CD4-positive, alpha-beta T cell treated with Interleukin-10 for 1 hour (primary cell): ENCODE data around the gene PGAP6.
A peak's percentile ranks its signal among the peaks of the same experiment; 100 is the strongest.
"Not testable (repeated sequence)": the region's sequence is repeated elsewhere in the genome, so short reads cannot be mapped to it uniquely, and the experiment has no call there.

Experiments used
- DNase-seq: peaks from one replicate; pipeline ENCODE4 v3.0.0-alpha.2; 2020

PGAP6 gene

DNA sequence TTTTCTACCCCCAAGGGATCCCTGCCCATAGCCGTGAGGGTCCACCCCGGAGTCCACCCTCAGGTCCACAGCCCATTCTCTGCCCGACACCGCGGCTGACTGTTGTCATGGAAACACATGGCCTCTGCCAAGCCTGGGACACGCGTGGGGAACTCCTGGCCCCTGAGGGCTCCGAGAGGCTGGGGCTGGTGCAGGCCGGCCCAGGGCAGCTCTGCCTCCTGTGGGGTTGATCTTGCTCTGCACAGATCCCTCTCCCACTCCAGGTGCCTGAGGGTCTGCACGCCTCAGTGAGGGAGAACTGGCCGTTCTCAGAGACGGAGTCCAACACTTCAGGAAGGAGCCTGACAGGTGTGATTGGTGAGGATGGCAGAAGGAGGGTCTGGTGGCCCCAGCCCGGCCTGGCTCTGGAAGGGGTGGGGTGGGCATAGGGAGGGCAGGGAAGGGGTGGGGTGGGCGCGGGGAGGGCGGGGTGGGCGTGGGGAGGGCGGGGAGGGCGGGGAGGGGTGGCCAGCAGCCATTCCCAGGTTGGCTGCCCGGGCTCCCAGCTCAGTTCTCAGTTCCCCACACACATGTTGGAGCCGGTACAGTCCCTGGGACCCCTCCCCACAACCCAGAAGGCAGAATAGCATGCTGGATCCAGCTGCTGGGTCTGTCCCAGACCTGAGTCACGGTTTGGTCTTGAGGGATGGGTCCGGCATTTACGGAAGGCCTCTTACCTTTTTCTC is 17.9 kb downstream of the PGAP6 start:
- DNase-seq, result no peak

DNA sequence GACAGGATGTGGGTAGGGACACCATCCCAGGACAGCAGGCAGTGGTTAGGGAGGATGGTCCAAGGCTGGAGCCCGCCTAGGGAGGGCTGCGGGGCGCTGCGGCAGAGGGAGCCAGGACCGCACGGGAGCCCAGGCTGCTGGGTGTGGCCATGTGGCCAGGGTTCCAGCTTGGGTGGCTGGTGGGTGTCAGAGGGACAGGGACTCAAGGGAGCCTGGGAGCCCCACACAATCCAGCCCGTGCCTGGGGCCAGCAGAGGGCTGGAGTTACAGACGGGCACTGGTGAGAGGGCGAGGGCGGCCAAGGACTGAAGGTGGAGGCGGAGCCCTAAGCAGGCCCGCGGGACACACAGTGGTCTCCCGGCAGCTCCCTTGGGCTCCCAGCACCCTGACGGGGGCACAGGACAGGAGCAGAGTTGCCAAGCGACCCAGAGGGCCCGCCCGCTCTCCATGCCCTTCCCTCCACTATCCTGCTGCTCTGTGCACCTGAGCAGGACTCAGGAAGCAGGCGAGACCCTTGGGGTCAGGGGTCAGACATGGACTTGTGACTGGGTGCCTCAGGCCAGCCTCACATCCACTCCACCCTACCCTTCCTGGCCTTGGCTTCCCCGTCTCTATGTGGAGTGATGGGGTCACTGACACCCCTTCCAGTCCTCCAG is 18.5 kb downstream of the PGAP6 start:
- no peak for DNase-seq

DNA sequence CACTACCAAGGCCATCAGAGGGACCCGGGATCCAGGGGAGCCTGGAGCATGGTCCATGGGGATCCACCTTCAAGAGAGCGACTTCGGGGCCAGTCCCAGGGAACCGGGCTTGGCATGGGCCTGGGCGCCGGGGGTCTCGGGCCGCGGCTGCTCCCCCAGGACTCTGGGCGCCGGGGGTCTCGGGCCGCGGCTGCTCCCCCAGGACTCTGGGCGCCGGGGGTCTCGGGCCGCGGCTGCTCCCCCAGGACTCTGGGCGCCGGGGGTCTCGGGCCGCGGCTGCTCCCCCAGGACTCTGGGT is 19.1 kb downstream of the PGAP6 start:
- DNase-seq, result not testable (repeated sequence)

DNA sequence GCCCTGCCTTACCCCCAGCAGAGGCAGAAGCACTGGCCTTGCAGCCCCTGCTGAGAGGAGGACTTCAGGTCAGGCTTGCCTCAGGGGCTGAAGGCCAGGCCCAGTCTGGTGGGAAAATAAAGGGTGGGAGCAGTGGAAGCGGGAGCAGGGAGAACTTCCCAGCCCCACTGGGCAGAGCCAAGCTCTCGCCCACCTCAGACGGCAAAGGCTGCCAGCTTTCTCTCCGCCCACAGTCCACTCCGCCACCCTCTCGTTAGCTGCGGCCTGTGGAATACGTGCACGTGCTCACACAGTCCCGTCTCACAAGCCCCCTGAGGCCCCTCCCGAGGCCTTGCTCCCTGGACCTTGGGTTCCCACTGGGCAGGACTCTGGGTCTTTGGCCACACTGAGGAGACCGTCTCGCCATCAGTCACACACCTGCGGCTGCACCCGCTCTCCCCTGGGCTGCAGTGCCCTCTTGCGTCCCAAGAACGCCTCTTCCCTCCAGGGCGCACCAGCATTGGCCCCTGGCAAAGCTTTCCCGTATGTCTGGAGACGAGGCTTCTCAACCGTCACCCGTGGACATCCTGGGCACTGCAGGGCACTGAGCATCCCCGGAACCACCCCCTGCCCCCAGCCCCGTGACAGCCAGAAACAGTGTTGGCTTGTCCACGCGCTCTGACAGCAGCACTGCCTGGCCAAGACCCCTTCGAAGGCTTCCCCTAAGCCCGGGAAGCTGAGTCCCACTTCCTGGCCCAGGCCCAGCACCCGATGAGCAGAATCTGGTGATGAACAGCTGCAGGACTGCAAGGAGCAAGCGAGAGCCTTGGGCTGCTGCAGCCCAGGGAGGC is 19.7 kb downstream of the PGAP6 start:
- DNase-seq, result peak; percentile 80

DNA sequence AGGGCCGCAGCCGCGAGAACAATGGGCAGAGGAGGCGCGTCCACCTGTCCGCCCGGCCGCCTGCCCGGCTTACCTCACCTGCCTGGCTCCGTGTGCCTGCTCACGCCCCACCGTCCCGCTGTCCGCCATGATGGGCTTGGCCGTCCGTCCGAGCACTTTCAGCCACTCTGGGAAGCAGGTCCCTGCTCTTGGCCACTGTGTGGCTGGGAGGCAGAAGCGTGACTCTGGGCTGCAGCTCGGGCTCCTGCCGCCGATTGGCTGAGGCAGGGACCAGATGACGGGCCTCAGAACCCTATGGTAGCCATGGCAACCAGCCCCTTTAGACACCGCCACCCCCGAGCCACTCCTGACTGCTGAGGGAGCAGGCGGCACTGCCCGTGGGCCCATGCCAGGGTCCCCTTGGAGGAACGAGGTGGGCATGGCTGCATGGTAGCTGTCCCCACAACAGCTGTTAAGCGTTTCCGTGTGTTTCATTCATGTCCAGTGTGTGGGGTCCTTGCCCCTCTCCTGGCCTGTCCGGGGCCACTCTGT is 20.4 kb downstream of the PGAP6 start:
- no peak for DNase-seq

DNA sequence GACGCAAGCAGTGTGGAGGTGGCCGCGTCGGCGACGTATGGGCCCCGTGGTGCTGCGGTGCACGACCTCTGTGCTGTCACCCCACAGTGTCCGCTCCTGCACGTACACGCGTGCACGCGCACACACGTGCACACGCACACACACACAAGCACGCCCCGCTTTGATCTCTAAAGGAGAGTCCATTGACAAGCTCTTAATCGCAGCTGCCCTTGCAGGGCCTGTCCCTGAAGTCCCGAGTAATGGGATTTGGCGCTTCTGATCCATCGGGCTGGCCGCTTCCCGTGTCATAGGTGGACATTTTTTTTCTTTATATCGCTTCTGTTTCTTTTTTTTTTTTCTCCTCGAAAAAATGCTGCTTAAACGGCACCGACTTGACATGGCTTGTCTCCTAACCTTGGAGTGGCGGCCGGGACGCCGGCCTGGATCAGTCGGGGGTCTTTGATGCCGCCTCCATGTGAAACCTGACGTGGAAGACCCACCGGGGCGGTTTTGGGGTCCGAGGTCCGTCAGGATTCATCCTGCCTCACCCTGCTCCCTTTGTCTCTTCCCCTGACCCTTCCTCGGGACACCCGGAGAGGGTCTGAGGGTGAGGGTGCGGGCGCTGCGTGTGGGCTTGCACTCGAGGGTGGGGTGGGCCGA is 21.0 kb downstream of the PGAP6 start:
- DNase-seq, result no peak

DNA sequence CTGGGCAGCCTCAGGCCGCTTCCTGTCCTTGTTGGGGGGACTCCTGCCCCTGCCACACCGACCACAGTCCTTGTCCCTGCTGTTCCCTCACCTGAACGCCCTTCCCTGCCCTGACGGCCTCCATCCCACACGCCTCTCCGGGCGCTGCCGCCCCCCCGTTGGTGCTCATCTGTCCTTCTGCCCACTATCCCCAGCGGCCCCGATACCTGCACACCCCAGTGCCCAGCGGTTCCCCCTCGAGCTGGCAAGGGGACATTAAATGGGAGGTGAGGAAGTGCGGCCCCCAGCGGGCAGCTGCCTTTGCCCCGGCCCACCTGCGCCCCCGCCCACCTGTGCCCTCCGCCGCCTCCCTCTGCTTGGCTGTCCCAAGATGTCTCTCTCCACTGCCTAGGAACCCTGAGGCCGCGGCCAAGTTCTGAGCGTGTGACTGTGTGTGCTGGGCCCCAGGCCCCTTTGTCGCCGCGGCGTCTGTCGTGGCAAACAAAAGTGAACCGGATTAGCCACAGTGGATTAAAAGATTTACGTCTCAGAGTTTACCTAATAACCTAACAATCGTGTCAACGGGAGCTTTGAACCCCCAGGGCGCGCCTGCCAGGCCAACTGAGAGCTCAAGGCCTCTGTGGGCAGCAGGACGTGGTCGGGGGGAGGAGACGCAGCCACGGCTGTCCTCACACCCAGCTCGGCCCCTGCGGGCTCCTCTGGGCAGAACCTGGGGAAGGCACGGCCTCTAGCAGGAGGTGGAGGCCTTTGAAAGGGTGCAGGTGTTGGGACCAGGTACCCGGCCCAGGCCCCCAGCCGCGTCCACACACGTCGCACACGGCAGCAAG is 21.7 kb downstream of the PGAP6 start:
- DNase-seq, result no peak

DNA sequence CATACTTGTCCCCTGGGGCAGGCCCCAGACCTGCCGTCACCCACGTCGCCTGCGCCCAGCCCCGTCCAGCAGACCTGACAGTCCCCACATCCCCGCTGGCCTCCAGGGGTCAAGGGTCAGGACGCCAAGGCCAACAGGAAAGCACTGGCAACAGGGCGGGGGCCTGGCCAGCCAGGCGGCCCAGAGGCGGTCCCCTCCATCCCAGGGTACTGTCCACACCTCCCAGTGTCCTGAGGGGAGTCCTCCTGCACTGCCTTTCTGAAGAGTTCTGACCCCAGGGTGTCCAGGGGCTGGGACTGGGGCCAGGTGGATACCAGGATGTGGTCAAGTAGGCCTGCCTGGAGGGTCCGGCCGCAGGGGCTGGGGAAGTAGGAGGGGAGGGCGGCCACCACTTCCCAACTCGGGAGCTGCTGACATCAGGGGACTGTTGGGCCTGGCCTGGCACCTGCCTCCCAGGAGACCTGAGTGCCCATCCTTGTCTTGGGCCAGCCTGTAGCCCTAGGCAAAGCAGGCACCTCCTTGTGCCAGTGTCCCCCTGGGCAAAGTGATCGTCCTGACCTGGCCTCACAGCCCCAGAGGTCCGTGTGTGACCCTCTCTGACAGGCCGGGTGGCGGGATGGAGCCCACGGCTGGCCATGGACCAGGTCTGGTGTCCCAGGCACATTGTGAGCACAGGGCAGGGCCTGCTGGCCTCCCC is 22.6 kb downstream of the PGAP6 start:
- DNase-seq, result no peak

DNA sequence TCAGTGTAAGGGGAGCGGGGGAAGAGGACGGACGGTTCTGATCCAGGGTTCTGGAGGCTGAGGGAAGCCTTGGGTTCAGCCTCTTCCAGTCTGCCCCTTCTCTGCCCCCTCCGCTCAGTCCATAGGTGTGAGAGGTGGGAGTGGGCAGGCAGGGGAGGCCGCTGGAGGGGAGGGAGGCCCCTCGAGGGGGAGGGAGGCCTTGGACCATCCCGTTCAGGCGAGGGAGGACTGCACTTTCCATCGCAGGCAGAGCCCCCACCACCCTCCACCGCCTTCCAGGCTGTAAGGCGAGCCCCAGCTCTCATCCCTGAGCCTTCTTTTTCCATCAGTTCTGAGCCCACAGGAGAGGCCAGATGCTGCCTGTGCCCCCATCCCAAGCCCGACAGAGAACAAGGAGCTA is 25.0 kb downstream of the PGAP6 start:
- no peak for DNase-seq

DNA sequence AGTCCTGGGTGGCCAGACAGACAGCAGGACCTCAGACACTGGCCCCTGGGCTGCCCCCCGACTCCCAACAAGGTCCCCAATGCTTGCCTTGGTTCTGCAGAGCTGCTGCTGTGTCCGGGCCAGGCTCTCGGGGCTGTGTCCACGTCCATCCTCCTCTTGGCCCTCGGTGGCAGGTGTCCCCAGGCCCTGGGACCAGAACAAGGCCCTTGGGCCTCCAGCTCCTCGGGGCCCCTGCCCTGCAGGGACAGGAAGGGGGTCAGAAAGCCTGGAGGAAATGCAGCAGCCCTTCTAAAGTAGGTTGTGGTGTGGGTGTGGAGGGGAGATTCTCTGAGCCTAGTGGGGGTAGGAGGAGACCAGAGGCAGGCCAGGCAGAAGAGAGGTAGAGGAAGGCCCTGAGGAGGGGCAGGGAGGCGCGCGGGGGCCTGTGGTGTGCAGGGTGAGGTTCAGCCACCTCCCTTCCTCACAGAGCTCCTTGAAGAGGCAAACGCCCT is 26.8 kb downstream of the PGAP6 start:
- DNase-seq, result peak; percentile 71

DNA sequence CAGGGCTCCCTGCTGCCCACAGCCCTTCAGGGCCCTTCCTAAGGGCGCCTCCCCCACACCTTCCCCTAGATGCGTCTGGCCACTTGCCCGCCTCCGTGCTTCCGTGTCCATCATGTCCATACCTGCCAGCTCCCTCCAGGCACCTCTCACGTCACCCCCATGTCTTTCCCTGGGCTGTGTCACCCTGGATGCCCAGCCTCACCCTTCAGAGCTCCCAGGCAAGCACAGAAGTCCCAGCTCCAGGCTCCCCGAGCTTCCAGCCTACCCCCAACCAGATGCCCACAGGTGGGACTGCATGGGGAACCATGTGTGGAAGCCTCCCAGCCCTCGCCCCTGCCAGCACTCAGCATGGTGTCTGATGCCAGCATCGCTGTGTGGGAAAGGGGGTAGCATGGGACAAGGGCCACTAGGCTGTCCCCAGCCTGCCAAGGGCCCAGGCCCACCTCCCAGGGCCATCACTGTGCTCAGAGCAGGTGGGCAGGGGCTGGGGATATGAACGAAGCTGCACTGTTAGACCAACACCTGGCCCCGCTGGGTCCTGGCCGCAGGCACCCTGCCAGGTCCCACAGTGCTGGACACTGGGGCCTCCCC is 27.4 kb downstream of the PGAP6 start:
- DNase-seq, result no peak

DNA sequence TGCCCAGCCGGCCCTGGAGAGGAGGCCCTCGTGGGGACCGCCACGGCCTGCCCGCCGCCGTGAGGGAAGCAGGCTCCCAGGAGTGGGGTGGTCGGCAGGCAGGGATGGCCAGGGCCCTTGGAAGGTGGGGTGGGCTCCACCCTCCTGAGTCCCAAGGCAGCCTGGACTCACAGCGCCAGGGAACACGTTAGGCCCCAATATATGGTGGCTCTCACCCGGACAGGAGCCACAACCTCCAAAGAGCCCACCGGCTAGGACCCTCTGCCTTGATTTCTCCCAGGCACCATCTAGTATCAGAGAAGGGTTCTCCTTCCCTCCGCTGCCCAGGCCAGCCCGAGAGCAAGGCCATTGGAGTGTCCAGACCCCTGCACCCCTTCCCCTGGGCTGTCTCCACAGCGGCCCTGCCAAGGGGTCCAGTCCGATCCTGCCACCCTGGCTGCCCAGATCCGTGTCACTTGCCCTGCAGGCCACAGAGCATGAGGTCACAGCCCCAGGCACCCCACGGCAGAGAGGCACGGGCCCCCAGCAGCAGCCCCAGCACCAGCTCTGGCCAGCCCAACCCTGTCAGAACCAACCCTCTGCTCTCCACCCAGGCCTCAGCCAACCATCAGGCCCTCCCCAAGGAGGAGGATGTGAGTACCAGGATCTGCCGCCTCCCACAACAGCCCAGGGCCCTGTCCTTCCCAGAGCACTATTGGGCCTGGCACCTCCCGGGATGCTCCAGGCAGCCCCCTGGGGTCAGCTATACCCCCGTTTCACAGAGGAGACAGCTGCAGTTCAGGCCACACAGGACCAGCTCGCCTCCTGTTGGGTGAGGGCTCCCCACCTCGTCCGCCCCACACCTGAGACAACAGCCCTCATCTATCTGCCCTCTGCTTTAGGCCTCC is 28.1 kb downstream of the PGAP6 start:
- DNase-seq, result no peak

DNA sequence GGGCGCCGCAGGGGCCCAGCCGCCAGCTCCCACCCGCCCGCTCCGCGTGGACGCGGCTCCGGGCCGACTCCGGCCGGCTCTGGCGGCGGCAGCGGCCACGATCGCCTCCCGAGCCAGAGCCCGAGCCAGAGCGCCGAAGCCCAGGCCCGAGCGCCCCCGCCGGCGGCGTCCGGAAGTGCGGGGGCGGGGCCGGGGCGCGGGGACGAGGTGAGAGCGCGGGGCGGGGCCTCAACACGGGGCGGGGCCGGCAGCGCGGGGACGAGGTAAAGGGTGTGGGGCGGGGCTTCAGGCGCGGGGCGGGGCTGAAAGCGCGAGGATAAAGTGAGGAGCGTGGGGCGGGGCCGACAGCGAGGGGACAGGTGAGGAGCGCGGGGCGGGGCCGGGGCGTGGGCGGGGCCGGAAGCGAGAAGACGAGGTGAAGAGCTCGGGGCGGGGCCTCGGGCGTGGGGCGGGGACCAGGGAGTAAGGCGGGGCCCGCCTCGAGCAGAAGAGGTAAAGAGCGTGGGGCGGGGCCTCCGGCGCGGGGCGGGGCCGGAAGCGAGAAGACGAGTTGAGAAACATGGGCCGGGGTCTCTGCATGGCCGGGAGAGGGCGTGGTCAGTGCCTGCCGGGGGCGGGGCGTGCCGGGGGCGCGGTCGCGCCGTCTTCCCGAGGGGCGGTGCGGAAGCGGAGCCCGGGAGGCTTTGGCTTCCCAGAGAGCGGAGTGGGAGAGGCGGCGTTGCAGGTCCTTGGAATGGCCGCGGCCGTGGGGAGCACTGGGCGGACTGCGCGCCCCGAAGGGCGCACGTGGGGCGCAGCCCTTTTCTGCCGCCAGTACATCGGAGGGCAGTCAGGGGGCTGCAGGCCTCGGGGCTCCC is 29.0 kb downstream of the PGAP6 start, which contains the start of gene AXIN1:
Gene AXIN1 (minus strand): TSS at position 177 of the 857 bp plus-strand sequence. CDS start 5,698 bp downstream, outside the sequence.
- DNase-seq, result peak; percentile 100

DNA sequence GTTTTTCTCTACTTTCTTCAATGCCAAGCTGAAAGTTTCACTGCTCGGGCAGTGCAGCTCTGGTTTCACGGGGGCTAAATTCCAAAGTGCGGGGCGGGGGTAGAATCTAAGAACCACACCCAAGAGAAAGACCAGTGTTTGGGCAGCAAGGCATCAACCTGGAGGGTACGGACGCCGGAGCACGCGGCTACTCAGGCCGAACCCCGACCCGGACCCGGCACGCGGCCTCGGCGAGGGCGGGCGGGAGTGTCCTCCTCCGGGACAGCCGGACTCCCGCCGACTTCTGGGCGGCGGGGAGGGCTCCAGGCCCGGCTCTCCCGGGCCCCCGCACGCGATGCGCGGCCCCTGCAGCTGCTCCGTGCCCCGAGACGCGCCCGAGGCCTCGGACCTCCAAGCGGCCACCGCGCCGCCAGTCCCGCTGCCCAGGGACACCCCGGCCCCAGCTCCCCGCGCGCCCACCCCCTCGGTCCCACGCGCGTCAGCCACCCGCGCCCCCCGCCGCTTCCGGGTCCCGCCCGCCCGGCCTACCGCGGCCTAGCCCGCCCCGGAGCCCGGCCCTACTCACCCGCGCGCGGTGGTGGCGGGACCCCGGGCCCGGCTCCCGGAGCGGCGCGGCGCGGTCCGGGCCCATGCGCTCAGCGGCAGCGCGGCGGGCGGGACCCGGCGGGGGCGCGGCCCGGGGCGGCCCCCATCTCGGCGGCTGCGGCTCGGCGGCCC is 29.8 kb downstream of the PGAP6 start:
- peak; percentile 44 for DNase-seq

DNA sequence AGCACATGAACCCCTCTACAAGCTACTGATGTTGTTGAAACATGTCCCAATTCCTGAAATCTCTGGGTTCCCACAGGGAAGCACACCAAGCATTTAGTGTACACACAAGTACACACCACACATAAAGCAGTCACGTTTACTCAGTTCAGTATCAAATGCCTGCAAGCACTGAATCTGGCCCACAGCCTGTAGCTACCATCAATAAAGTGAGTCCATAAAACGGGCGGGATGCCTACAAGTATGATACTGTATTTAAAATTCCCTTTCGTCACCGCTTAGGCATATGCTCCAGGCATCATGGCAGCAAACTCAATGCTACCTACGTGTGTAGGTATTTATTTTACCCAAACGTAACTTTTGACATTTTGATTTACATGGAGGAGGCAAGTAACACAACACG is 31.6 kb downstream of the PGAP6 start:
- DNase-seq, result no peak

DNA sequence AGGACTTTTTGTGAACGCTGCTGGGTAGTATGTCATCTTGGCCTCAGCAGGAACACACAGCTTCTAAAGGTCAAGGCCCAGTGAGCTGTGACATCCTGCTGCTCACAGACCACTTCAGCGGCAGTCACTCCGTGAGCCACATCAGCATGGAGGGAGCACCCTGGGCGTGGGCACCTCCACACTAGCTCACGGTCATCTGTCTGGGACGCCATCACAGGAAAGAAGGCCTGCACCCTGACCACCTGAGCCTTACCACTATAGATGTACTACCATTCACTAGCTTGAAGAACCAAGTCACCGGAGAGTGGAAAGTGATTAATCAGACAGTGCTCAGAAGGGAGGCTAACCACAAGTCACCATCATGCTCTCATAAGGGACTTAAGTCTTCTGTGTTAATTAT is 32.6 kb downstream of the PGAP6 start:
- DNase-seq, result no peak

DNA sequence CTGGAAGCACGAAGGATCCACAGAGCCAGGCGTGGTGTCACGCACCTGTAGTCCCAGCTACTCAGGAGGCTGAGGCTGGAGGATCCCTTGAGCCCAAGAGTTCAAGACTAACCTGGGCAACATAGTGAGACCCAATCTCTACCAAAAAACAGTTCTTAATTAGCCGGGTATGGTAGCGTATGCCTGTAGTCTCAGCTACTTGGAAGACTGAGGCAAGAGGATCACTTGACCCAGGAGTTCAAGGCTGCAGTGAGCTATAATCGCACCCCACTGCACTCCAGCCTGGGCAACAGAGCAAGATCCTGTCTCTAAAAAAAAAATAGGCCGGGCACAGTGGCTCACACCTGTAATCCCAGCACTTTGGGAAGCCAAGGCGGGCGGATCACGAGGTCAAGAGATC is 33.3 kb downstream of the PGAP6 start:
- DNase-seq, result not testable (repeated sequence)

DNA sequence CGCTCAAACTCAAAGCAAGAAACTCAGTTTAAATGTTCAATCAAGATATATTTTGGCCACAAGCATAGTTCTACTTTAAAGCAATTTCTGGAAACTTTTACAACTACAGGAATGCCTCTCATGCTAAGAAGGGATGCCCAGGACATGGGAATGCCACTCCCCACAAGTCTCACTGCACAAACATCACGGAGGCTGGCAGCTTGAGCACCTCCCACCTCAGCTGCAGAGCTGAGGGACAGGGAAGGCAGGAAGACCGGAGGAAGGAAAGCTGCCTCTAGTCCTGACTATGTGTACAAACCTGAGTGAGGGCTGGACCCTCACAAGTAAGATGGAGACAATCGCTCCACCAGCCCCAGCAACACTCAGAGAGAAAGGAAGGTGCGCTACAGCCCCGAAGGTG is 34.6 kb downstream of the PGAP6 start:
- no peak for DNase-seq
